Activated CD8-positive, alpha-beta memory T cell treated with anti-CD3 and anti-CD28 coated beads, Interleukin-2, amount 50 U/mL, for 1 hour (primary cell): Measurements from ENCODE around the gene POU2AF1.

Source experiments
- DNase-seq: peaks from one replicate; pipeline ENCODE4 v3.0.0-alpha.2; 2020; ENCODE audit errors: extremely low read depth

Gene POU2AF1

GRCh38 chr11:111387363-111387762 is 8.3 kb upstream of the POU2AF1 start:
- DNase-seq: no peak

DNA sequence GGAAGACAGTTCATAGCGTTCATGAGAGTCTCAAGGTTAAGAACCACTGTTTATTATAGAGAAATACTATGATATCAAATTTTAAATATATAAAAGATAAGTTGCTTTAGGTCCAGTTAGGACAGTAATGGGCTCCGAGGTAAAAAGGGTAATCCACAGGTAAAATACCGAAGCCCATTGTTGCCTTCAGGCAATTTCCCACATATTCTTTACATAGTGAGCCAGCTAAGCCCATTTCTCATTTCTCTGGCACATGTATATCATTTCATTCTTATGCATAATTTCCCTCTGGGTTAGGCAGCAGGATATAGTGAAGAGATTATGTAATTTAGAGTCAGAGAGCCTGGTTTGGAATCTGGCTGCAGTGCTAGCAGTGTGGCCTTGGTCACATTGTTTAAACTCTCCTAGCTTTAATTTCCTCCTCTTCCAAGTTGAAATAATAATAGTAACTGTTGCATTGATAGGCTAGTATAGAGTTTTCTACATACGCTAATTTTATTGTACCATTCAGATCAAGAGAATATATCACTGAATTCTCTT is 7.6 kb upstream of the POU2AF1 start:
- no peak for DNase-seq

DNA sequence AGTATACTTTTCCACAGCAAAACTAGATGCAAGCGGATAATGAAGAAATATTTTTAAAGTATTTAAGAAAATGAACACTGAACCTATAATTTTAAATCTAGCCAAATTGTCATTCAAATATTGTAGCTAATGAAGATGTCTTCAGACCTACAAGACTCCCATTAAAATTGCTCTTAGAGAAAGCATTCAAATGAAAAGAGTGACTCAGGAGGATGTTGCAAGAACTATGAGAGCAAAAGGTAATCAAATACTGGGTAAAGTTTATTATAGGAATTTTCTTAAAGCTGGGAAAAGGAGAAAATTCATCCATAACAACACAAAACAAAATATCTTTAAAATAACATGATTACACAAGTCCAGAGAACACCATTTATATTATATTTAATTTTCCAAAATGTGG is 5.4 kb upstream of the POU2AF1 start:
- DNase-seq: no peak

DNA sequence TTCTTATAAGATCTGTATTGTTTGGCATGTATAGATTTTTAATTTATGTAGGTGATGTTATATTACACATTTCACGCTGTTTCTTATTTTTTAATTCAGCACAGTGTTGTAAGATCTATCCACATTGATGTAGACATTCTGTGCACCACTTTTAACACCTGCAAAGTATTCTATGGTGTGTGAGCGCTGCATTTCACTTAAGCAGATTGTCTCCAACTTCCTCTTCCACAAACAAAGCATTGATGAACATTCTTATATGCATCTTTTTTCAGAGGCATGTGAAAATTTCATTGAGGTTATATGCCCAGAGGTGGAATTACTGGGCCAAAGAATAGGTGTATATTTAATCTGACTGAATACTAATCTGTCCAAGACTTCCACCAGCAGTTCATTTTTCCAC is 3.4 kb upstream of the POU2AF1 start:
- no peak for DNase-seq

- no peak for DNase-seq
Measured at GRCh38 chr11:111379602-111380136, 594 bp upstream of the POU2AF1 start.

GRCh38 chr11:111378185-111378860 is 752 bp downstream of the POU2AF1 start:
- no peak for DNase-seq

GRCh38 chr11:111376181-111376871 is 2.7 kb downstream of the POU2AF1 start:
- DNase-seq: no peak

DNA sequence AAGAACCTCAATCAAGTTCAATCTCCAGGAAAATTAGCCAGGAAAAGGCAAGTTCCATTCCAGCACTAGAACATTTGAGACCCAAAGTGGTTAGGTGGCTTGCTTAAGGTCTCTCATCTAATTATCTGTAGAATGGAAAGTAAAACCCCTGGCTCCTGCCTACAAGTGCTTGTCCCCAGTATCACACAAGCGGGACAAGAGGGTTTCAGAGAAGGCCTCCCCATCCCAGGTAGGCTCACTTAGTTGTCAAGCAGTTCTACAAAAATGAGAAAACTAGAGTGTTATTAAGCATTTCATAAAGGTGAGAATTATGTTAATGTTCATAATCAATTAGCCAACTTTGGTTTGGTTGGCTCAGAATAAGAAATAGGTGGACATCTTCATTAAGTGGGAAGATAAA is 5.5 kb downstream of the POU2AF1 start:
- no peak for DNase-seq

- no peak for DNase-seq
Measured at GRCh38 chr11:111372538-111372937, 6.5 kb downstream of the POU2AF1 start.

DNA sequence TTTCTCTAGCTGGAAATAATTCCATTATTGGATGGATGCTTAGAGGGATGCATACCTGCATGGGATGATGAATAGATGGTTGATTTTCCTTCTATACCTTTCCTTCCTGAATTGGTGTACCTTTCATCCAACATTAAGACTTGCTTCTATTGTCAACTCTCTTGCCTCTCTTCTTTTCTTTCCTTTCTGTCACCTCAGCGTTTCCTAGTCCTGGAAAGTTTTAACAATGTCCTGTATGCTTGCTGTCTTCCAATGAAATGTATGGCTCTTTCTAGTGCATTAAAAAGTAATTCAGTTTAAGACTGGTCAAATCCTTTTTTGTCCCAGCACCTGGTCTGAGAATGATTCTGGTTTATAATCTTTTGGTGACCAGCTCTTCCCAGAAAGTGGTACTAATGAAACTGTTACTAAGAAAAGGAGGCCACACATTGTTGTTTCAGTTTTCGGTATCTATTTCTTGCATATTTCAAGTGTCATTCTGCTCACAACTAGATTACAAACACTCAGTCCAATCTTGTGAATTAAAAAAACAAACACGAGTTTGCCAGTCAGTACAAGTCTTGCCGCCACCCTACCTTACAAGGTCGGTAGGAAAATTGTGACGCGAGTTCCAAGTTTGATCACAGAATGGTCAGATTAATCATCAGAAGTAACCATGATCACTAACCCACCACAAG is 8.0 kb downstream of the POU2AF1 start:
- DNase-seq: no peak

- no peak for DNase-seq
Measured at GRCh38 chr11:111370270-111370901, 8.7 kb downstream of the POU2AF1 start.

DNA sequence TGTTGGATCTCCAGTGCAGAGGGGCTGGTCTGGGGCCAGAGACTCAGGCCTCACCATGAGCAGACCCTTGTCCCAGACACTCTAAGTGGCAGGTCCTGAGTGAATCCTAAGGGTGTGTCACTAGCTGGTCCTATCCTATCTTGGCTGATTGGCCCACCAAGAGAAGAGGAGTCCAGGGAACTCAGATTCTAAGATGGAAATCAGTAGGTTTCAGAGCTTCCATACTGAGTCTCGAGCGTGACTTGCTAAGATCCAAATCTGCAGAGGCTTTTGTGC is 10.9 kb downstream of the POU2AF1 start:
- DNase-seq: no peak

DNA sequence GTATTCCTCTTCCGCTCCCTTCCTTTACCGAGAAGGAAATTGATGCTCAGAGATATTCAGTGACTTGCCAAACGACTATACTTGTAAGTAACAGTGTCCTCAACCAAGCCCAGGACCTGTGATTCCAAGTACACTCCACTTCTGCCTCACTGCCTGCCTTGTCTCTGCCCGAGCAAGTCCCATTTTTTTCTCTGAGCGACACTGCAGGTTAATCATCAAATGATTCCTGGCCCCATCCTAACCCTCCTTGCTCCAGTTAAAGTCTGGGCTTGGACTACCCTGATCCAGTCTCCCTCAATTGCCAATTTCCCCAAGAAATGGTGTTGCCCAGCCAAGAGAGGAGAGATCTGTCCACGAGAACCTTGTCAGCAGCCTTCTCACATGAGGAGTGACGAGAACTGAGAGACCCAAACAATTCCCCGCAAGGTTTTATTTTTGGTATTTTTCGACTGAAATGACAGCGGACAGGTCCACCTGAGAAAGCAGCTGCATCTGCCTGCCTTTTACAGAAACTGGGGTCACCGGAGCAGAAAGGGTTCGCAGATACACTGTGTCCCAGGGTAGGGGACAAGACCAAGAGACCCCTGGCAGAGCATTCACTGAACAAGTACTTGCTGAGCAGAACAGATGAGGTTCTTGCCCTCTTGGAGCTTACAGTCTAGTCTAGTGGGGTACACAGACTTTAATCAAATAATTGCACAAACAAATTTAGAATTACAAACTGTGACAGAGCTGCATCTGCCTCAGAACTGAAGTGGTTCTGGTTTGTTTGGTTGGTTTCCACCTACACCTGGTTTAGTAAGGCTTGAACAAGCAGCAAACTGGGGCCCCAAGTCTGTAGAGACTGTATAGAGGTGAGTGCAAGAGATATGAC is 11.4 kb downstream of the POU2AF1 start:
- DNase-seq: no peak

DNA sequence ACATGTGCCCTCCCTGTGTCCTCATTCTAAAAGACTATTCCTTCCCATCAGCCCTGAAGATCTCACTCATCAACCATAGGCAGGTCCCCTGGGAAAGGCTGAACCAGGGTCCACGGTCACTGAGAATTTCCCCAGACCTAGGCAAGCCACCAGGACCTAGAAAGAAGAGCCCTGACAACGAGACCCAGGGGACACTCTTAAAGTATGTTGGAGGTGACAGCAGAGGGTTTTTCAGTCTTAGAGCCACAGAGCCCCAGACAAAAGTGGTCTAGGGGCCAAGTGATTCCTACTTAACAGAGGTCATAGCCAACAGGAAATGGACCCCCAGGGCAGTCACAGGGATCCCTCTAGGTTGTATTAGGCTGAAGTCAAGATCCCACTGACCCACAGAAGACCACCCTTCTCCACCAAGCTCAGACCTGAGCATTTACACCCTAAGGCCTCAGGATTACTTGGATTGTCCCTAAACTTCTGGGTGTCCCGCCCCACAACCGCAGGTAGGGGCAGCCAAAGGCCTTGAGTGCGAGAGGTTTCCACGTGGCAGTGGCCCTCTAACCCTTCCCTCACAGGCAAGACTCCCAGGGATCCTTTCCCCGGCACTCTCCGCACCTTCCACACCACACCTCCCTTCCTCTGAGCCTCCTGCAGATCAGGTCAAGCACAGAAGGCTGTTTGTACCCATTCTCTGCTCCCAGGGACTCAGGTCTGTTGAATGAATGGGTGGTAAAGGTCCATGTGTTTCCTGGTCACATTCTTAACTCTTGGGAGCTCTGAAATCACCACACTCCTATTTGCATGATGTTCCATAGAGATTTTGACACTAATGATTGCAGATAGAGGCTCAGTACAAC is 12.3 kb downstream of the POU2AF1 start:
- no peak for DNase-seq

GRCh38 chr11:111365722-111366559 is 13.1 kb downstream of the POU2AF1 start:
- no peak for DNase-seq

DNA sequence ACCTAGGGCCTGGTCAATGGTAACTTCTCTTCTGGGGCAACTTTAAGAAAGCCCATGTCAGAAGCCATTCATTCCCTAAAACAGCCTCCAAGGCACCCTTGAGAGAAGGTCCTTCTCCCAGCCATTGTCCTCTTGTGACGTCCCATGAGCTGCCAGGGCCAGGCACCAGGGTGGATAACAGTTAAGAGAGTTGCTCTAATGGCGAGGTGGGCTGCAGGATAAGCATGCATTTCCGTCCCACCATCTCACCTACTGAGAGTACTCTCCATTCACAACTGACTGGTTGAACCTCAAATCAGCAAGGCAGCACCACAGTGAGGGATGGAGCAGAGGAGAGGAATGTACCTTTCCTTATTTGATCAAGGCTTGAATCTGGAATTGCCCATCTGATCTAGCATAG is 14.6 kb downstream of the POU2AF1 start:
- DNase-seq: no peak

- no peak for DNase-seq
Measured at GRCh38 chr11:111363985-111364384, 15.1 kb downstream of the POU2AF1 start.

- DNase-seq: no peak
Measured at GRCh38 chr11:111362887-111363411, 16.1 kb downstream of the POU2AF1 start.

- DNase-seq: no peak
Measured at GRCh38 chr11:111361874-111362273, 17.2 kb downstream of the POU2AF1 start.
